Progenitor cell of endocrine pancreas (in vitro differentiated cells): ENCODE data around the gene HES4. TPM values are rescaled to one million over a fixed set of nuclear protein-coding genes. Genes with fewer than 3 reads are reported as not detected.

Experiments used
- DNase-seq: peaks from one replicate; pipeline ENCODE4 v3.0.0; 2021; ENCODE audit warnings: low spot score; ENCODE audit not compliant: unreplicated experiment
- H3K27ac Mint-ChIP-seq: 2 replicates; pipeline ENCODE4 v1.8.0; 2021; ENCODE audit warnings: mild to moderate bottlenecking, moderate library complexity, mixed read lengths
- H3K27me3 Mint-ChIP-seq: 2 replicates; pipeline ENCODE4 v1.8.0; 2021; ENCODE audit warnings: mixed read lengths
- H3K36me3 Mint-ChIP-seq: 2 replicates; pipeline ENCODE4 v1.8.0; 2022; ENCODE audit warnings: mixed read lengths; ENCODE audit not compliant: insufficient read depth
- H3K4me1 Mint-ChIP-seq: 2 replicates; pipeline ENCODE4 v1.8.0; 2021; ENCODE audit warnings: low read depth, mixed read lengths
- H3K4me3 Mint-ChIP-seq: 2 replicates; pipeline ENCODE4 v1.8.0; 2021; ENCODE audit warnings: low read depth, mild to moderate bottlenecking, moderate library complexity, mixed read lengths
- H3K9me3 Mint-ChIP-seq: 2 replicates; pipeline ENCODE4 v1.8.0; 2021; ENCODE audit warnings: low read depth, mixed read lengths
- CTCF ChIP-seq: fragments of 200-600 bp; sonication (generic); IDR thresholded peaks from one replicate; pipeline ENCODE4 v1.5.0; 2021; ENCODE audit warnings: antibody characterized with exemption, mild to moderate bottlenecking; ENCODE audit not compliant: unreplicated experiment
- long read RNA-seq: library from polyadenylated mRNA; unstranded; transcript quantifications from one replicate; pipeline ENCODE4 v2.0.0, GENCODE V29; 2020
- total RNA-seq: library from RNA; stranded (reverse); gene quantifications from 2 replicates; pipeline ENCODE4 v1.2.1, GENCODE V29; 2021

The HES4 gene, protein sequence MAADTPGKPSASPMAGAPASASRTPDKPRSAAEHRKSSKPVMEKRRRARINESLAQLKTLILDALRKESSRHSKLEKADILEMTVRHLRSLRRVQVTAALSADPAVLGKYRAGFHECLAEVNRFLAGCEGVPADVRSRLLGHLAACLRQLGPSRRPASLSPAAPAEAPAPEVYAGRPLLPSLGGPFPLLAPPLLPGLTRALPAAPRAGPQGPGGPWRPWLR
- total RNA-seq = 83.8 and 87.4 TPM in 2 replicates
- long read RNA-seq = 0 reads

GRCh38 chr1:999725-1000356 lies at the start of gene HES4:
Gene HES4, minus strand, starts transcription at chr1:1000097. Its CDS starts 124 bp downstream, at chr1:999973.
- no peak for TF ChIP-seq CTCF
- Mint-ChIP-seq H3K27me3 (peaks cover 14% of the 10 kb centered on the region), H3K4me3 (peak within 1 kb of the TSS; percentile 80), H3K9me3 (no peaks in the 10 kb centered on the region), H3K4me1 (peaks cover 8% of the 10 kb centered on the region), H3K36me3 (no peaks in the 10 kb centered on the region), H3K27ac (peak within 1 kb of the TSS; percentile 99)
- DNase-seq = peak; percentile 88

DNA sequence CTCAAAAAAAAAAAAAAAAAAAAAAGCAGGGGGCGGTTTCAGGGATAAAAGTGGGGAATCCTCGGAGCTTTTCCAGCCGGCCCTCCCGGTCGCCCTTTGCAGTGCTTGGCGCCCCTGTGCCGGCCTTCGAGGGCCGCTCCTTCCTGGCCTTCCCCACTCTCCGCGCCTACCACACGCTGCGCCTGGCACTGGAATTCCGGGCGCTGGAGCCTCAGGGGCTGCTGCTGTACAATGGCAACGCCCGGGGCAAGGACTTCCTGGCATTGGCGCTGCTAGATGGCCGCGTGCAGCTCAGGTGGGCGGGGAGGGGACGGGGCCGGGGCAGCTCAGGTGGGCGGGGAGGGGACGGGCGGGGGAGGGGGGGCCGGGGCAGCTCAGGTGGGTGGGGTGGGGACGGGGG lies 48.9 kb upstream of the HES4 start:
- Mint-ChIP-seq H3K27me3 (no peaks in the 10 kb centered on the region), H3K4me1 (no peaks in the 10 kb centered on the region), H3K27ac (no peak overlapping the region), H3K9me3 (no peaks in the 10 kb centered on the region), H3K36me3 (peaks cover 21% of the 10 kb centered on the region), H3K4me3 (no peak overlapping the region)
- no peak for TF ChIP-seq CTCF
- no peak for DNase-seq

GRCh38 chr1:1047963-1048362 lies 48.1 kb upstream of the HES4 start:
- no peak for DNase-seq
- H3K27me3 Mint-ChIP-seq = no peaks in the 10 kb centered on the region
- no peaks in the 10 kb centered on the region for H3K9me3 Mint-ChIP-seq
- H3K4me1 Mint-ChIP-seq = no peaks in the 10 kb centered on the region
- no peak for TF ChIP-seq CTCF
- no peak overlapping the region for H3K27ac Mint-ChIP-seq
- peaks cover 22% of the 10 kb centered on the region for H3K36me3 Mint-ChIP-seq
- no peak overlapping the region for H3K4me3 Mint-ChIP-seq

GRCh38 chr1:1047407-1047806 lies 47.5 kb upstream of the HES4 start:
- no peak overlapping the region for H3K27ac Mint-ChIP-seq
- no peaks in the 10 kb centered on the region for H3K27me3 Mint-ChIP-seq
- no peak overlapping the region for H3K4me3 Mint-ChIP-seq
- peaks cover 19% of the 10 kb centered on the region for H3K36me3 Mint-ChIP-seq
- no peak for TF ChIP-seq CTCF
- no peaks in the 10 kb centered on the region for H3K4me1 Mint-ChIP-seq
- DNase-seq = no peak
- no peaks in the 10 kb centered on the region for H3K9me3 Mint-ChIP-seq

GRCh38 chr1:1046767-1047166 lies 46.9 kb upstream of the HES4 start:
- Mint-ChIP-seq H3K4me3 (no peak overlapping the region), H3K9me3 (no peaks in the 10 kb centered on the region), H3K27ac (no peak overlapping the region), H3K36me3 (peaks cover 15% of the 10 kb centered on the region), H3K4me1 (no peaks in the 10 kb centered on the region), H3K27me3 (no peaks in the 10 kb centered on the region)
- DNase-seq = no peak
- TF ChIP-seq CTCF = no peak
